Measurements from ENCODE around the gene TKT.
"Not testable (repeated sequence)": the region's sequence is repeated elsewhere in the genome, so short reads cannot be mapped to it uniquely, and the experiment has no call there.

Gene TKT

DNA sequence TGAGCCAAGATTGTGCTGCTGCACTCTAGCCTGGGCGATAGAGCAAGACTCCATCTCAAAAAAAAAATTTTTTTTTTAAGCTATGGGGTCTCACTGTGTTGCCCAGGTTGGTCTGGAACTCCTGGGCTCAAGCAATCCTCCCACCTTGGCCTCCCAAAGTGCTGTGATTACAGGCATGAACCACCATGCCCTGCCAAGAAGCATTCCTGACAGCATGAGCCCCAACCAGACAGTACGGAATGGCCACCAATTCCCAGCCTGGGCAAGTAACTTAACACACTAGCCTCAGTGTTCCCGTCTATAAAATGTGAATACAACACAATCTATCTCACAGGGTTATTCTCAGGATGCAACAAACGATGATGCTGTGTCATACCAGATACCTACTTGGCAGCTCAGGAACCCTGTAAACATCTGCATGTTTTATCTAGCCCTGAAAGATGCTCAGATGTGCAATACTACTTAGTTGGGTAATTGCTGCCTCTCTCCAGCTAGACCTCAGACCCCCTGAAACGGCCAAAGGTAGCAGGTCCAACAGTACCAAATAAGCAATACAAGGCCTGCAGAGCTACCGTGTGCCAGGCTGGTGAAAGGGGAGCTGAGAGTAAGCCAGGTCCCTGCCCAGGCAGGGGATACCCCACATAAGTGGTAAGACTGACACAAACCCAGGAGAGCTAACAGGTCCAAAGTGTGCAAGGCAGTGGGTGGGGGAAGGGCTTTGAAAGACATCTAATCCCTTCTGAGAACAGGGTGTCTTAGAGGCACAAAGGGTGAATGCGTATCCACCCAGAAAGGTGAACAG lies 1.9 kb downstream of the TKT start:
- Mint-ChIP-seq H3K27me3 (no peaks in the 10 kb centered on the region), H3K27ac (peak overlapping the region; percentile 90), H3K36me3 (ENCODE audit: low read depth) (peaks cover 47% of the 10 kb centered on the region), H3K4me1 (ENCODE audit: low read depth) (peaks cover 73% of the 10 kb centered on the region), H3K9me3 (no peaks in the 10 kb centered on the region), H3K4me3 (peak overlapping the region; percentile 91)
- intact Hi-C loops (cut with micrococcal nuclease) = loop anchor here (5.0 kb wide), 1 partner anchor 37 kb away; no protein-coding TSS in a partner anchor

- H3K27ac Mint-ChIP-seq = peak overlapping the region; percentile 90
- H3K27me3 Mint-ChIP-seq, H3K9me3 Mint-ChIP-seq: not testable (repeated sequence)
- peaks cover 54% of the 10 kb centered on the region for H3K36me3 Mint-ChIP-seq (ENCODE audit: low read depth)
- H3K4me3 Mint-ChIP-seq = peak overlapping the region; percentile 91
- H3K4me1 Mint-ChIP-seq (ENCODE audit: low read depth) = peaks cover 72% of the 10 kb centered on the region
- intact Hi-C loops (cut with micrococcal nuclease) = loop anchor here (5.0 kb wide), 1 partner anchor 36 kb away; no protein-coding TSS in a partner anchor
Observed at GRCh38 chr3:53252947-53253322, 2.9 kb downstream of the TKT start.

GRCh38 chr3:53252096-53252946 lies 3.5 kb downstream of the TKT start:
- Mint-ChIP-seq H3K9me3 (no peaks in the 10 kb centered on the region), H3K4me3 (peak overlapping the region; percentile 91), H3K27me3 (no peaks in the 10 kb centered on the region), H3K4me1 (ENCODE audit: low read depth) (peaks cover 76% of the 10 kb centered on the region), H3K36me3 (ENCODE audit: low read depth) (peaks cover 60% of the 10 kb centered on the region), H3K27ac (peak overlapping the region; percentile 90)
- intact Hi-C loops (cut with micrococcal nuclease) = loop anchor here (5.0 kb wide), 1 partner anchor 35 kb away; no protein-coding TSS in a partner anchor

- H3K4me3 Mint-ChIP-seq = peak overlapping the region; percentile 91
- no peaks in the 10 kb centered on the region for H3K9me3 Mint-ChIP-seq
- peaks cover 69% of the 10 kb centered on the region for H3K36me3 Mint-ChIP-seq (ENCODE audit: low read depth)
- peak overlapping the region; percentile 90 for H3K27ac Mint-ChIP-seq
- peaks cover 79% of the 10 kb centered on the region for H3K4me1 Mint-ChIP-seq (ENCODE audit: low read depth)
- no peaks in the 10 kb centered on the region for H3K27me3 Mint-ChIP-seq
- intact Hi-C loops (cut with micrococcal nuclease) = loop anchor here (5.0 kb wide), 1 partner anchor 34 kb away; no protein-coding TSS in a partner anchor
Observed at GRCh38 chr3:53250881-53251605, 4.8 kb downstream of the TKT start.

- Mint-ChIP-seq H3K9me3 (no peaks in the 10 kb centered on the region), H3K4me1 (ENCODE audit: low read depth) (peaks cover 85% of the 10 kb centered on the region), H3K36me3 (ENCODE audit: low read depth) (peaks cover 74% of the 10 kb centered on the region), H3K27me3 (no peaks in the 10 kb centered on the region), H3K27ac (peak overlapping the region; percentile 90), H3K4me3 (peak overlapping the region; percentile 69)
- intact Hi-C loops (cut with micrococcal nuclease) = loop anchor here (5.0 kb wide), 1 partner anchor 33 kb away; no protein-coding TSS in a partner anchor
Observed at GRCh38 chr3:53250453-53250852, 5.4 kb downstream of the TKT start.

GRCh38 chr3:53248161-53248560 lies 7.7 kb downstream of the TKT start:
- no peaks in the 10 kb centered on the region for H3K9me3 Mint-ChIP-seq
- no peaks in the 10 kb centered on the region for H3K27me3 Mint-ChIP-seq
- H3K27ac Mint-ChIP-seq = peak overlapping the region; percentile 90
- intact Hi-C loops (cut with micrococcal nuclease) = no loop called here
- peaks cover 90% of the 10 kb centered on the region for H3K4me1 Mint-ChIP-seq (ENCODE audit: low read depth)
- peaks cover 71% of the 10 kb centered on the region for H3K36me3 Mint-ChIP-seq (ENCODE audit: low read depth)
- H3K4me3 Mint-ChIP-seq = no peak overlapping the region

DNA sequence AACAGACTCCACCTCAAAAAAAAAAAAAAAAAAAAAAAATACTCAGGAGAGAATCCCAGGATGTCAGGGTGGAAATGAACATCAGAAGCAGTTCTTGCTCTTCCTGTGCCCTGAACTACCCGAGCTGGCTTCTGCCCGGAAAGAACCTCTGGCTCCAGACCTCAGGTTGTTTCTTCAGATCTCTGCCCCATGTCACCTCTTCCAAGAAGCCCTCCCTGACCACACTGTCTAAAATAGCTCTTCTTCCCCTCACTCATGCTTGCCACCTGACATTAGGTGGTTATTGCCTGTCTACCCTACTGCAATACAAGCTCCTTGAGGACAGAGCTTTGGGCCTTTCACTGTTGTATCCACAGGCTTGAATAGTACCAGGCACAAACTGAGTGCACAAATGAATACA lies 8.2 kb downstream of the TKT start:
- Mint-ChIP-seq H3K27ac (peak overlapping the region; percentile 30), H3K27me3 (no peaks in the 10 kb centered on the region), H3K4me1 (ENCODE audit: low read depth) (peaks cover 90% of the 10 kb centered on the region), H3K36me3 (ENCODE audit: low read depth) (peaks cover 69% of the 10 kb centered on the region), H3K9me3 (no peaks in the 10 kb centered on the region), H3K4me3 (peak overlapping the region; percentile 20)
- intact Hi-C loops (cut with micrococcal nuclease) = no loop called here

GRCh38 chr3:53244271-53244670 lies 11.6 kb downstream of the TKT start:
- Mint-ChIP-seq H3K4me1 (ENCODE audit: low read depth) (peaks cover 92% of the 10 kb centered on the region), H3K9me3 (no peaks in the 10 kb centered on the region), H3K27ac (peak overlapping the region; percentile 85), H3K4me3 (no peak overlapping the region), H3K27me3 (no peaks in the 10 kb centered on the region), H3K36me3 (ENCODE audit: low read depth) (peaks cover 84% of the 10 kb centered on the region)
- intact Hi-C loops (cut with micrococcal nuclease) = no loop called here

DNA sequence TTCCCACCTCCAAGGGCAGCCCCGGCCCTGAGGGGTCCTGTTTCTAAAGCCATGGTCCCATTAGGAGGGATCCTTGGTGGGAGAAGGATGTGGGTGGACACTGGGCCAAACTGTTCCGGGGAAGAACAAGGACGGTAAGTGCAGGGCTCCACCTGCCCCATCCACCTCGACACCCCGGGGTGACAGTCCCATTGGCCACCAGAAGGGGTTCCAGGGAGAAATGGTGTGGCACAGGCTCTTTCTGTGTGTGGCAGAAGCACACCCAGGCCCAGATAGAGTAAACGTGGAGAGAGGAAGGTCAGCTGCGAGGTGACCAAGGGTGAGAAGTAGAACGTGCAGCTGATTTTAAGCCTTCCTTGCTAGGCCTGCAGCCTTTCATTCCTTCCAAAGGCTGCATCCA lies 12.0 kb downstream of the TKT start:
- Mint-ChIP-seq H3K4me1 (ENCODE audit: low read depth) (peaks cover 96% of the 10 kb centered on the region), H3K27me3 (no peaks in the 10 kb centered on the region), H3K36me3 (ENCODE audit: low read depth) (peaks cover 89% of the 10 kb centered on the region), H3K27ac (peak overlapping the region; percentile 85), H3K4me3 (no peak overlapping the region), H3K9me3 (no peaks in the 10 kb centered on the region)
- intact Hi-C loops (cut with micrococcal nuclease) = no loop called here

DNA sequence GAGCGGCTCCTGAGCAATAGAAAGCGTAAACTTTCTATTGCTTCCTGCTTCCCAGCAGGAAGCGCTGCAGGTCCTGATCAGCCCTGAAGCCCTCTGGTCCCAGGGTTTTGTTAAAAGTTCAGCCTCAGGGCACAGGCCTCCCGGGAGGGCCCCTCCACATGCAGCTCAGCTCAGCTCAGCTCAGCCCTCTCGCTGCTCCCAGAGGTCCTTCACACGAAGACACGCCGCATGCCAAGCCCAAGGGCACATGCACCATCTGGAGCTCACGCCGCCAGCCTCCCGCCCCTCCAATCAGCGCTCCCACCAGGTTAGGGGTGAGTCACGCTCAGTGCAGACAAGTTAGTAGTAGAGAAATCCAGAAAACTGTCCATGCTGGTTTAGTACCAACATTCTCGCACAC lies 12.7 kb downstream of the TKT start:
- Mint-ChIP-seq H3K4me3 (no peak overlapping the region), H3K36me3 (ENCODE audit: low read depth) (peaks cover 90% of the 10 kb centered on the region), H3K27ac (peak overlapping the region; percentile 85), H3K9me3 (no peaks in the 10 kb centered on the region), H3K27me3 (no peaks in the 10 kb centered on the region), H3K4me1 (ENCODE audit: low read depth) (peaks cover 96% of the 10 kb centered on the region)
- intact Hi-C loops (cut with micrococcal nuclease) = no loop called here

GRCh38 chr3:53242642-53243041 lies 13.2 kb downstream of the TKT start:
- Mint-ChIP-seq H3K9me3 (no peaks in the 10 kb centered on the region), H3K4me3 (no peak overlapping the region), H3K36me3 (ENCODE audit: low read depth) (peaks cover 90% of the 10 kb centered on the region), H3K27ac (peak overlapping the region; percentile 85), H3K27me3 (no peaks in the 10 kb centered on the region), H3K4me1 (ENCODE audit: low read depth) (peaks cover 95% of the 10 kb centered on the region)
- intact Hi-C loops (cut with micrococcal nuclease) = no loop called here

GRCh38 chr3:53242155-53242554 lies 13.7 kb downstream of the TKT start:
- Mint-ChIP-seq H3K9me3 (no peaks in the 10 kb centered on the region), H3K4me3 (no peak overlapping the region), H3K36me3 (ENCODE audit: low read depth) (peaks cover 92% of the 10 kb centered on the region), H3K27ac (peak overlapping the region; percentile 85), H3K4me1 (ENCODE audit: low read depth) (peaks cover 97% of the 10 kb centered on the region), H3K27me3 (no peaks in the 10 kb centered on the region)
- intact Hi-C loops (cut with micrococcal nuclease) = no loop called here

DNA sequence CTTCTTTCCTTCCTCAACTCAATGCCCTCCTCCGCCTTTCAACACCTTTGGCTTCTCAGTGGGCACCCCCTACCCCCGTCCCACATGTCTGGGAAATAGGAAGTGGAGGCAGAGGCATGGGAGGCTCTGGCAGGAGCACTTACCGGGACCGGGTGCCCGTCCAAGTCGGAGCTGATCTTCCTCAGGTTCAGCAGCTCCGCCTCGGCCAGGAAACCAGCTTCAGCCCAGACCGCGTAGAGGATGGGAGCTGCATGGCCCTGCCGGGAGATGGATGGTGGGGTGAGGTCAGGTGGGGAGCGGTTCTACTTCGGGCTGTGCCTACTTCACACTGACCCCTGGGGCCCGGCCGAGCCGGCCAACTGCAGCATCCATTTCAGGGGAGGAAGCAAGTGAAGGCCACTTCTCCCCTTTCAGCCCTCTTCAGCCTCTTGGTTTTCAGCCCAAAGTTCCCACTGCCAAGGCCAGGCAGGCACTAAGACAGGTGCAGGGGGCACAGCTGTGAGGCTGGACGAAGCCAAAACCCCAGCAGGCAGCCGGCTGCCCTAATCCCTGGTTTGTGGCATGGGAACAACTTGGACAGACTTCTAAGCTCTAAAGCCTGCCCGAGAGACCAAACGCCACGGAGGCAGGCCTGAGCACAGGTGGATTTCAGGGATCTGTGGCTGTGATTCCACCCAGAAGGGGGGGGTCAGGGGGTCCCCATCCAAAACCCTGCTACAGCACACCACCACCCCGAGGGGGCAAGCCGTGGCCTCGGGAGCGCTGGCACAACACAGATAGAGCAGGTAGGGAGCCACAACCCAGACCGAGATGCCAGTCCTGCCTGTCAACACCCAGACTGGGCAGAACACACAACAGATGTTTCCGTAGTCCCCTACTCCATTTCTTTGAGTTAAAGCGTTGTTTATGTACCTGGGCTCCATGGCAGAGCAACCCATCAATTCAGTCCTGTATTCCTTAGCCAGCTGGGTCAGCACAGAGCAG lies 14.5 kb downstream of the TKT start:
- H3K27ac Mint-ChIP-seq = peak overlapping the region; percentile 85
- H3K4me3 Mint-ChIP-seq = no peak overlapping the region
- no peaks in the 10 kb centered on the region for H3K27me3 Mint-ChIP-seq
- intact Hi-C loops (cut with micrococcal nuclease) = no loop called here
- peaks cover 99% of the 10 kb centered on the region for H3K4me1 Mint-ChIP-seq (ENCODE audit: low read depth)
- H3K36me3 Mint-ChIP-seq (ENCODE audit: low read depth) = peaks cover 95% of the 10 kb centered on the region
- no peaks in the 10 kb centered on the region for H3K9me3 Mint-ChIP-seq

Data from dendritic cell treated with granulocyte-macrophage colony-stimulating factor and Interleukin-4, amounts not matched to agents 40 ng/mL and 50 ng/mL, for 4 days (primary cell).